KMS-11 (cell line): Measurements from ENCODE around the gene CSMD2.

Experiments
- H2AFZ ChIP-seq: fragments of 200-600 bp; sonication (generic); 2 replicates; pipeline ENCODE4 v1.6.1; 2016; ENCODE audit warnings: antibody characterized with exemption, mixed run types, low read depth
- H3K27ac ChIP-seq: fragments of 200-600 bp; sonication (generic); 2 replicates; pipeline ENCODE4 v1.6.1; 2016; ENCODE audit warnings: mild to moderate bottlenecking, mixed run types
- H3K27me3 ChIP-seq: fragments of 200-600 bp; sonication (generic); 2 replicates; pipeline ENCODE4 v1.6.1; 2017; ENCODE audit warnings: mild to moderate bottlenecking, low read depth, mixed run types, moderate library complexity; ENCODE audit not compliant: insufficient read depth
- H3K36me3 ChIP-seq: fragments of 200-600 bp; sonication (generic); 2 replicates; pipeline ENCODE4 v1.6.1; 2017; ENCODE audit warnings: mild to moderate bottlenecking, mixed run types; ENCODE audit not compliant: insufficient read depth
- H3K4me1 ChIP-seq: fragments of 200-600 bp; sonication (generic); 2 replicates; pipeline ENCODE4 v1.6.1; 2016; ENCODE audit warnings: mild to moderate bottlenecking, low read depth, mixed run types; ENCODE audit not compliant: poor library complexity, severe bottlenecking
- H3K4me2 ChIP-seq: fragments of 200-600 bp; sonication (generic); 2 replicates; pipeline ENCODE4 v1.7.0; 2016; ENCODE audit warnings: mild to moderate bottlenecking, mixed run types
- H3K4me3 ChIP-seq: fragments of 200-600 bp; sonication (generic); IDR thresholded peaks from 2 replicates; pipeline ENCODE4 v1.6.1; 2017; ENCODE audit warnings: low read depth, low read length, mixed read lengths; ENCODE audit not compliant: insufficient read depth
- H3K79me2 ChIP-seq: fragments of 200-600 bp; sonication (generic); 2 replicates; pipeline ENCODE4 v1.6.1; 2016; ENCODE audit warnings: low read depth, mixed run types; ENCODE audit not compliant: insufficient read depth
- H3K9ac ChIP-seq: fragments of 200-600 bp; sonication (generic); 2 replicates; pipeline ENCODE4 v1.6.1; 2016; ENCODE audit warnings: mild to moderate bottlenecking, mixed run types
- H4K20me1 ChIP-seq: fragments of 200-600 bp; sonication (generic); 2 replicates; pipeline ENCODE4 v1.6.1; 2016; ENCODE audit warnings: mild to moderate bottlenecking, mixed run types; ENCODE audit not compliant: insufficient read depth
- CTCF ChIP-seq: fragments of 200-600 bp; sonication (generic); conservative IDR thresholded peaks from 2 replicates; pipeline ENCODE4 v1.6.1; 2017; ENCODE audit warnings: low read depth, mild to moderate bottlenecking, antibody characterized with exemption, low read length, moderate library complexity, mixed read lengths

Gene CSMD2

DNA sequence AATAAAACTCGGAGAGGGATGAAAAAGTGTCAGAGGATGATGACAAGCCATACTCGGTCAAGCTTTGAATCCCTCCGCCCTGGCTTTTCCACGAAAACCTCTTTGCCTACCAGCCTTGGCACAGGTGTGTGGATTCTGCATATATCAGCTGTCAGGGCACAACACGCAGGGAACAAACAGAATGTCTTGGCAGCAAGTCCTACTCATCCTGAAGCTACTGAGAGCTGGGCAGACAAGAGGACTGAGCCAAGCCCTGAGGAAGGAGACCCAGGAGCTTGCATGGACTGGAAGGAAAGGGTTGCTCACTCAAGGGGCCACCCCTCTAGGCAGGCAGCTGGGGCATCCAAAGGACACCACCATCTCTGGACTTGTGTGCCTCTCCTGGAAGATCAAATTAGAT is 168.7 kb downstream of the CSMD2 start:
- H3K27ac ChIP-seq, result no peak overlapping the region
- no peak overlapping the region for H3K4me3 ChIP-seq
- H4K20me1 ChIP-seq, result no peaks in the 10 kb centered on the region
- no peaks in the 10 kb centered on the region for H3K79me2 ChIP-seq
- no peak overlapping the region for H2AFZ ChIP-seq
- H3K27me3 ChIP-seq, result no peaks in the 10 kb centered on the region
- TF ChIP-seq CTCF, result no peak
- no peaks in the 10 kb centered on the region for H3K36me3 ChIP-seq
- H3K9ac ChIP-seq, result no peak overlapping the region
- H3K4me2 ChIP-seq, result no peak overlapping the region
- no peaks in the 10 kb centered on the region for H3K4me1 ChIP-seq

GRCh38 chr1:33993301-33993700 is 171.7 kb downstream of the CSMD2 start:
- no peak overlapping the region for H3K27ac ChIP-seq
- no peak overlapping the region for H3K4me2 ChIP-seq
- no peak overlapping the region for H3K4me3 ChIP-seq
- TF ChIP-seq CTCF, result no peak
- H3K27me3 ChIP-seq, result no peaks in the 10 kb centered on the region
- no peaks in the 10 kb centered on the region for H3K4me1 ChIP-seq
- no peaks in the 10 kb centered on the region for H3K79me2 ChIP-seq
- H4K20me1 ChIP-seq, result no peaks in the 10 kb centered on the region
- H2AFZ ChIP-seq, result no peak overlapping the region
- no peaks in the 10 kb centered on the region for H3K36me3 ChIP-seq
- no peak overlapping the region for H3K9ac ChIP-seq

GRCh38 chr1:33990281-33990680 is 174.7 kb downstream of the CSMD2 start:
- no peaks in the 10 kb centered on the region for H4K20me1 ChIP-seq
- H3K9ac ChIP-seq, result no peak overlapping the region
- H3K79me2 ChIP-seq, result no peaks in the 10 kb centered on the region
- H3K4me2 ChIP-seq, result no peak overlapping the region
- no peaks in the 10 kb centered on the region for H3K27me3 ChIP-seq
- no peak for TF ChIP-seq CTCF
- no peak overlapping the region for H2AFZ ChIP-seq
- no peaks in the 10 kb centered on the region for H3K4me1 ChIP-seq
- H3K27ac ChIP-seq, result no peak overlapping the region
- no peaks in the 10 kb centered on the region for H3K36me3 ChIP-seq
- no peak overlapping the region for H3K4me3 ChIP-seq

DNA sequence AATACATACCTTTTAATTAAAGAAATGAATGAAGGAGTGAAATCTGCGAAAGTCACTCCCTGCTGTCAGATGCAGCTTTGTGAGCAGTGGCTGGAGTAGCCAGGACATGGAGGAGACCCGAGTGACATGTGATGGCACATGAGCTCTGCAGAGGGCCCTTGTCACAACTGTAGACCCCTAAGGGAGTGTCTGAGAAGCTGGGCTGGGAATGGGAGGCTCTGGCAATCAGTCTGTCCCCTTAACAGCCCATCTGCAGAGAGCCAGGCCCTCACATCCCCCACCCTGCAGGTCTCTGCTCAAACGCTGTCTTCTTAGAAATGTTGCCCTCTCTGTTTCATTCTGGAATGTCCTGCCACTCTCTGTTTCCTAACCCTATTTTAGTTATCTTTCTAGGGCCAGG is 176.9 kb downstream of the CSMD2 start:
- no peaks in the 10 kb centered on the region for H4K20me1 ChIP-seq
- no peaks in the 10 kb centered on the region for H3K4me1 ChIP-seq
- H3K27ac ChIP-seq, result no peak overlapping the region
- no peaks in the 10 kb centered on the region for H3K27me3 ChIP-seq
- no peak overlapping the region for H3K4me2 ChIP-seq
- no peaks in the 10 kb centered on the region for H3K36me3 ChIP-seq
- TF ChIP-seq CTCF, result no peak
- no peak overlapping the region for H3K9ac ChIP-seq
- no peak overlapping the region for H2AFZ ChIP-seq
- H3K4me3 ChIP-seq, result no peak overlapping the region
- H3K79me2 ChIP-seq, result no peaks in the 10 kb centered on the region
